Endothelial cell of umbilical vein (primary cell): Measurements from ENCODE around the gene TPD52L3. TPM values are rescaled to one million over a fixed set of nuclear protein-coding genes. Genes with fewer than 3 reads are reported as not detected.

Experiments
- BruUV-seq: library from RNA; stranded (reverse); fragments of 400-500 nt; replicated peaks from 2 replicates; lab custom pipeline; 2021; lab: Mats Ljungman, UMichigan
- CTCF ChIA-PET: fragments of 300-600, 350-600 bp; sonication (Branson Sonifier 250); formaldehyde crosslinking; loops from one replicate; lab custom pipeline; 2021; ENCODE audit warnings: antibody characterized with exemption, inconsistent platforms; lab: Charles Lee
- POLR2A ChIA-PET: fragments of 300-600, 350-600 bp; sonication (Branson Sonifier 250); formaldehyde crosslinking; loops from one replicate; lab custom pipeline; 2021; ENCODE audit warnings: antibody characterized with exemption, inconsistent platforms; lab: Charles Lee
- DNase-seq: peaks from one replicate; pipeline ENCODE4 v3.0.0-alpha.2; 2011; ENCODE audit warnings: low read depth, low spot score
- FAIRE-seq: peaks from 2 replicates; lab custom pipeline; 2011; peaks lifted over from hg19 to GRCh38; lab: Jason Lieb, UNC
- H2AFZ ChIP-seq: 2 replicates; pipeline ENCODE4 v1.6.0; 2012; ENCODE audit warnings: low read depth, low read length, control low read depth, inconsistent platforms
- H3K27ac ChIP-seq: 2 replicates; pipeline ENCODE4 v1.5.1; 2011; ENCODE audit warnings: low read depth, mild to moderate bottlenecking, control low read depth, low read length, moderate library complexity; ENCODE audit not compliant: insufficient read depth
- H3K27me3 ChIP-seq, 2 experiments: 2 replicates each; pipeline versions ENCODE4 v1.6.0 to v1.6.1; 2011; ENCODE audit warnings: low read length in 2 of 2, mixed read lengths in 1 of 2; ENCODE audit not compliant: control insufficient read depth in 2 of 2, insufficient read depth in 2 of 2
- H3K36me3 ChIP-seq, 2 experiments: 2 replicates in 1 of 2; 3 replicates in 1 of 2; pipeline ENCODE4 v1.5.1; 2011; ENCODE audit warnings: low read length in 2 of 2, mild to moderate bottlenecking in 1 of 2, moderate library complexity in 1 of 2; ENCODE audit not compliant: control insufficient read depth in 2 of 2, insufficient read depth in 2 of 2; ENCODE audit errors: extremely low read depth in 1 of 2
- H3K4me1 ChIP-seq: 3 replicates; pipeline ENCODE4 v1.5.1; 2011; ENCODE audit warnings: mild to moderate bottlenecking, low read length; ENCODE audit not compliant: control insufficient read depth, insufficient read depth; ENCODE audit errors: extremely low read depth
- H3K4me2 ChIP-seq: 2 replicates; pipeline ENCODE4 v1.6.1; 2011; ENCODE audit warnings: low read length, control low read depth, mixed read lengths; ENCODE audit not compliant: insufficient read depth
- H3K4me3 ChIP-seq, 3 experiments: fragments of 200-600 bp in 1 of 3; sonication (generic), shearing (Covaris generic) in 1 of 3; replicated peaks in 1 of 3; 2 replicates each; pipeline ENCODE4 v1.5.1; 2011 to 2016; ENCODE audit warnings: control low read depth in 3 of 3, low read length in 3 of 3, mild to moderate bottlenecking in 2 of 3, inconsistent platforms in 1 of 3, low read depth in 1 of 3, moderate library complexity in 1 of 3; ENCODE audit not compliant: insufficient read depth in 1 of 3
- H3K79me2 ChIP-seq: 2 replicates; pipeline ENCODE4 v1.6.0; 2012; ENCODE audit warnings: low read length, inconsistent platforms; ENCODE audit not compliant: control insufficient read depth, insufficient read depth
- H3K9ac ChIP-seq: replicated peaks from 2 replicates; pipeline ENCODE3; 2011; ENCODE audit warnings: low read length, control low read depth; ENCODE audit not compliant: insufficient read depth; ENCODE audit errors: extremely low read depth
- H3K9me1 ChIP-seq: replicated peaks from 3 replicates; pipeline ENCODE4 v1.6.0; 2011; ENCODE audit warnings: mild to moderate bottlenecking, low read length; ENCODE audit not compliant: control insufficient read depth, insufficient read depth; ENCODE audit errors: extremely low read depth
- H3K9me3 ChIP-seq: replicated peaks from 2 replicates; pipeline ENCODE4 v1.5.1; 2012; ENCODE audit warnings: low read length, inconsistent platforms; ENCODE audit not compliant: control insufficient read depth, insufficient read depth
- H4K20me1 ChIP-seq: replicated peaks from 2 replicates; pipeline ENCODE3; 2011; ENCODE audit warnings: mild to moderate bottlenecking, low read length; ENCODE audit not compliant: control insufficient read depth, insufficient read depth; ENCODE audit errors: extremely low read depth
- CTCF ChIP-seq, 2 donors: IDR thresholded peaks; 1 replicate in 1 of 2; 2 replicates in 1 of 2; pipeline ENCODE4 v1.5.1; 2011; ENCODE audit warnings: low read length in 2 of 2, mild to moderate bottlenecking in 2 of 2, moderate library complexity in 2 of 2, control low read depth in 1 of 2, inconsistent platforms in 1 of 2, low read depth in 1 of 2; ENCODE audit not compliant: insufficient read depth in 1 of 2; ENCODE audit errors: extremely low read depth in 1 of 2
- FOS ChIP-seq: IDR thresholded peaks from 2 replicates; pipeline ENCODE4 v1.6.1; 2011; ENCODE audit warnings: mild to moderate bottlenecking, low read length, moderate library complexity, borderline replicate concordance; ENCODE audit not compliant: insufficient read depth
- GATA2 ChIP-seq: IDR thresholded peaks from 2 replicates; pipeline ENCODE4 v1.7.0; 2011; ENCODE audit warnings: low read depth, mild to moderate bottlenecking, moderate library complexity, mixed read lengths, low read length; ENCODE audit not compliant: insufficient read length, insufficient read depth
- JUN ChIP-seq: IDR thresholded peaks from 2 replicates; pipeline ENCODE4 v1.6.1; 2011; ENCODE audit warnings: borderline replicate concordance, low read depth; ENCODE audit not compliant: insufficient read length, insufficient read depth
- POLR2A ChIP-seq: IDR thresholded peaks from 2 replicates; pipeline ENCODE4 v1.6.1; 2012; ENCODE audit warnings: low read depth, mild to moderate bottlenecking, control low read depth, low read length
- dilution Hi-C: fragments of 300-500 bp; cut with MboI; formaldehyde crosslinking; loops from one replicate; pipeline ENCODE4 v1.15.0; 2019; ENCODE audit warnings: low sequenced_read_pairs; ENCODE audit not compliant: extremely low pct_ligation_motif_present
- intact Hi-C: fragments of 100-400 bp; cut with micrococcal nuclease; formaldehyde crosslinking; loops from one replicate; pipeline ENCODE4 v1.10.0; 2022
- polyA plus RNA-seq, 4 experiments: library from polyadenylated mRNA; depleted of rRNA in 3 of 4; stranded (reverse) in 3 of 4; unstranded in 1 of 4; fragments of >200 nt; gene quantifications; 2 replicates each; pipeline versions ENCODE4 v1.2.1 to v1.2.3, GENCODE V29; 2011 to 2012; ENCODE audit warnings: missing spikeins in 1 of 4
- total RNA-seq: library from RNA; stranded (reverse); gene quantifications from 2 replicates; pipeline ENCODE4 v1.2.3, GENCODE V29; 2021

TPD52L3 gene
- total and polyA plus RNA-seq, 2 donors (not counting 3 experiments of a cell fraction or from before 2014, with no cell fraction given): not detected

- DNase-seq (peak; percentile 72), FAIRE-seq (peak; percentile 91)
- BruUV-seq: no TSS peak
- dilution Hi-C loops (no loop called here), intact Hi-C loops (loop anchor here (1.0 to 10.0 kb wide), 7 partner anchors 59 to 385 kb away; partner anchors contain the start of gene UHRF2)
- TF ChIP-seq CTCF (IDR thresholded peaks at IDR 0.05; ENCODE audit: extremely low read depth in 1 of 2, insufficient read depth in 1 of 2, low read depth in 1 of 2, low read length in 2 of 2) (peak; percentile 67 to 69), POLR2A (no peak)
- ChIA-PET POLR2A (interaction anchor here (1.0 kb wide), 1 partner anchor 213 kb away, joined by 4 read pairs; no protein-coding TSS in a partner anchor), CTCF (interaction anchor here (0.6 to 3.3 kb wide), 25 partner anchors 9 to 385 kb away, joined by 3 to 124 read pairs (median 4); partner anchors contain the start of gene UHRF2)
- Histone ChIP-seq H3K4me1 (peaks cover 4% of the 10 kb centered on the region), H3K9me3 (no peaks in the 10 kb centered on the region), H3K4me2 (no peak overlapping the region), H3K27me3 (no peaks in the 10 kb centered on the region), H4K20me1 (no peaks in the 10 kb centered on the region), H3K36me3 (no peaks in the 10 kb centered on the region), H2AFZ (peak overlapping the region; percentile 55), H3K27ac (no peak overlapping the region), H3K9me1 (no peaks in the 10 kb centered on the region), H3K9ac (no peak overlapping the region), H3K4me3 (no peak overlapping the region), H3K79me2 (no peaks in the 10 kb centered on the region)
These were observed 26.0 kb downstream of the TPD52L3 start for GRCh38 chr9:6354072-6354686.

- peak; percentile 75 for FAIRE-seq
- no peaks in the 10 kb centered on the region for H3K9me1 ChIP-seq
- no peaks in the 10 kb centered on the region for H3K9me3 ChIP-seq
- intact Hi-C loops: loop anchor here (2.0 to 10.0 kb wide), 2 partner anchors 57 to 139 kb away; partner anchors contain the start of gene UHRF2
- H3K27me3 ChIP-seq: no peaks in the 10 kb centered on the region
- H3K4me3 ChIP-seq: no peak overlapping the region
- POLR2A ChIA-PET: no interaction called here
- H3K4me2 ChIP-seq: no peak overlapping the region
- no TSS peak for BruUV-seq
- H4K20me1 ChIP-seq: no peaks in the 10 kb centered on the region
- CTCF ChIA-PET: interaction anchor here (0.8 to 3.3 kb wide), 17 partner anchors 9 to 384 kb away, joined by 3 to 124 read pairs (median 5); partner anchors contain the start of gene UHRF2
- no peak overlapping the region for H3K27ac ChIP-seq
- peaks cover 4% of the 10 kb centered on the region for H3K4me1 ChIP-seq
- no peaks in the 10 kb centered on the region for H3K36me3 ChIP-seq
- peak; percentile 42 for DNase-seq
- H3K9ac ChIP-seq: no peak overlapping the region
- H2AFZ ChIP-seq: peak overlapping the region; percentile 76
- H3K79me2 ChIP-seq: no peaks in the 10 kb centered on the region
- TF ChIP-seq GATA2 (no peak), JUN (peak; percentile 31), FOS (peak; percentile 75)
- dilution Hi-C loops: no loop called here
These were observed 27.6 kb downstream of the TPD52L3 start for GRCh38 chr9:6355728-6356127.
